GM18873 (cell line): Measurements from ENCODE around the gene RPL13A.
"Not testable (repeated sequence)": the region's sequence is repeated elsewhere in the genome, so short reads cannot be mapped to it uniquely, and the experiment has no call there.

Experiments used
- ATAC-seq: cut with Tn5 transposase; IDR thresholded peaks from one replicate; pipeline ENCODE4 v1.9.1; 2021; ENCODE audit warnings: mild to moderate bottlenecking, moderate library complexity, moderate number of reproducible peaks; ENCODE audit not compliant: unreplicated experiment, low FRiP score

The RPL13A gene

DNA sequence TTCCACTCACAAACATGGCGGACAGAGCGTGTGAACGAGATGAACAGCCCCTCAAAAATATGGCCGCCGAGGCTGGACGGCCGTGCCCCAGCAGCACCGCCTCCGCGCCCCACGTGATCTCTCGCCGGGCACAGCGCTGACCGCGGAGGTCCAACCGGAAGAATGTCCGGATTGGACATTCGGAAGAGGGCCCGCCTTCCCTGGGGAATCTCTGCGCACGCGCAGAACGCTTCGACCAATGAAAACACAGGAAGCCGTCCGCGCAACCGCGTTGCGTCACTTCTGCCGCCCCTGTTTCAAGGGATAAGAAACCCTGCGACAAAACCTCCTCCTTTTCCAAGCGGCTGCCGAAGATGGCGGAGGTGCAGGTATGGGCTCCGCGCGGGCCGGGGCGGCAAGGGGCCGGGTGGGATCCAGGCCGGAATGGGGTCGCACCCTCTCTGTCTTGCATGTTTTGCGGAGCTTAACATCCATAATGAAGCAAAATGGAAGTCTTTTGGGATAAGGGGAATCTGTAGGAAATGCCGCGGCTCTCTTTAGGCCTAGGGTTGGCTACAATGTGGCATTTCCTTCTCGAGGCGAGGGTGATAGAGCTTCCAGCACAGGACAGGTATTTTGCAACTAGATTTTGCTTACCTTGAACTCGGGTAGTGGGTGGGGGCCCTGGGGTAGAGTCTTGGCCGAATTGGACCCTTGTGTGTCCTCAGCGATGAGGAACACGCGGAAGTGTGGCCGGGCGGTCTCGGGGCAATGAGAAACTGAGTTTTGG lies at the start of gene RPL13A:
Gene RPL13A (plus strand): TSS at position 332 of the 769 bp plus-strand sequence. CDS start 22 bp downstream, at position 354.
- peak; percentile 84 for ATAC-seq

DNA sequence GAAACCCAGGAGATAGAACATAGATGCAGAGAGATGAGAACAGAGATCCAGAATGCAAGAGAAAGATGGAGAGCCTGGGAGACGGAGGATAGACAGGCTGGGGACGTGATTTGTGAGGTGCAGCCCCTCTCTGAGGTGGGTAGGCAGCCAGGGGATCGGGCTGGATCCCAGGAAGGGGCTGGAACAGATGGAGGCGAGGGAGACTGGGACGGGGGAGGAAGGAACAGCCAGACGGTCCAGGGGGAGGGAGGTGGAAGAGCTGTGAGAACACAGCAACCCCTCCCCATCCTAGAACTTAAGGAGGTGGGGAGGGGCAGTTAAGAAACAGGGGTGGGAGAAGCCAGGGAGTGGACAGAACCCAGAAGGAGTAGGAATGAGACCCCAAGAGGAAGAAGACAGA lies 49.1 kb upstream of the RPL13A start:
- no peak for ATAC-seq

- no peak for ATAC-seq
These were observed 47.6 kb upstream of the RPL13A start for GRCh38 chr19:49439836-49440235.

- no peak for ATAC-seq
These were observed 46.8 kb upstream of the RPL13A start for GRCh38 chr19:49440439-49441209.

DNA sequence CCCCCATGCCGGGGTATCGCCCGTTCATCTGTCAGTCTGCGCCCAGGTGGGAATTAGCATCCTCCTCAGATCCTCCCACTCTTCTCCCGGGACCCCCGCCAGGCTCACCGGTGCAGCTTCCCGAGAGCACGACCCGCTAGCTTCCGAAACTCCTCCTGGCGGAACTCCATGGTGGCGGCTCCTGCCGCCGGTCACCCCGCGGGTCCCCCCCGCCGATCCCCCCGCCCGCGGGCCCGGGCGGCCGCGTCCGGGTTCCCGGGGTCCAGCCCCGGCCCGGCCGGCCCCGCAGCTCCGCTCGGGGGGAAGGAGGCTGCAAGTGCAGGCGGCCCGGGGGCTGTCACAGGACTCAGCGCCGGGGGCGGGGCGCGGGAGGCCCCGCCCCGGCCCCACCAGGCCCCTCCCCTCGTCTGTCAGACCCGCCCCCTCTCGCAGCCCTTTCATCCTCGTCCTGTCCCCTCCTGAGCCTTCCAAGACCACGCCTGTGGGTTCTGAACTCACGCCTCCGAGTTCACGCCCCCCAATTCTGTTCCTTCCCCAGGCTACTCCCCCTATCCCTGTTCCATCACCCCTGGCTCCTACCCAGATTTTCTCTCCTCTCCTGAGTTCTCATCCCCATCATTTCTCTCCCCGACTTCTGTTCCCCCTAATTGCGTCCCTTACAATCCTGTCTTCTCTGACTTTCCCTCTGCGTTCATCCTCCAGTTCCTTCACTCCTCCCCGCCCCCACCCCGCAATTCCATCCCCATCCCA lies 46.0 kb upstream of the RPL13A start, which contains the start of gene SLC17A7:
Gene SLC17A7 (minus strand): TSS at position 318 of the 750 bp plus-strand sequence. CDS start 148 bp downstream, at position 170.
- ATAC-seq, result no peak

- ATAC-seq, result no peak
These were observed 45.5 kb upstream of the RPL13A start for GRCh38 chr19:49441960-49442350.

- no peak for ATAC-seq
These were observed 45.1 kb upstream of the RPL13A start for GRCh38 chr19:49442354-49442753.

DNA sequence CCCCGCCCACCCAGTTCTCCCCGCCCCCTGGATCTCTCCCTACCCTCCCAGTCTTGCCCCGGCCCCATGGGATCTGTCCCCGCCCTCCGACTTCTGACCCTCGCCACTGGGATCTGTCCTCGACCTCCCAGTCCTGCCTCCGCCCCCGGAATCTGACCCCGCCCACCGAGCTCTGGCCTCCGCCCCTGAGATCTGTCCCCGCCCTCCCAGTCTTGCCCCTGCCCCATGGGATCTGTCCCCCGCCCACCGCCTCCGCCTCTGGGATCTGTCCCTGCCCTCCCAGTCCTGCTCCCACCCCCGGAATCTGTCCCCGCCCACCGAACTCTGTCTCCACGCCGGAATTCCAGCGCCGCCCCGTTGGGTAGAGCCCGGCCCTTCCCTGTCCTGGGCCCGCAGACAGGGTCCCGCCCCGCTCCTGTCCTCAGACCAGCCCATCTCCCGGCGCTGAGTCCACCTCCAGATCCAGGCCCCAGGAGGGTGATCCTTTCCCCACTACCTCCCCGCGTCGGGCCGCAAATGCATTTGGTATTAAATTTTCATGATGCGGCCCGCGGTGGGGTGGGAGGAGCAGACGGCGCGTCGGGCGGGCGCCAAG lies 44.5 kb upstream of the RPL13A start:
- no peak for ATAC-seq

- ATAC-seq, result peak; percentile 78
These were observed 43.9 kb upstream of the RPL13A start for GRCh38 chr19:49443366-49444099.

- not testable (repeated sequence) for ATAC-seq
These were observed 43.2 kb upstream of the RPL13A start for GRCh38 chr19:49444100-49444700.

DNA sequence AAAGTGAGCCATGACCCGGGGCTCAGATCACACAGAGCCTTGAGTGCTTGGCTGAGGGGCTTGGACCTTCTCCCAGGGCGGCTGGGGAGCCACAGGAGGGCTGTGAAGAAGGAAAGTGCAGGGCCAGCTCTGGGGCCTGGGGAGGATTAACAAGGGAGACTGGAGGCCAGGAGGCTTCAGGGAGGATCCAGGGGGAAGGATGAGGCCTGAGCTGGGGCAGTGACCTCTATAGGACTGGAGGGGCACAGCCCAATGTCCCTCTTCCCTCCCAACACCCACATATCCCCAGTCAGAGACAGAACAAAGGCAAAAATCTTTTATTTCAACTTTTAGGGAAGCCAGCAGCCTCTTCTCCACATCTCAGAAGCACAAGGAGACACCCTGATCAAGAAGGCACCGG lies 41.4 kb upstream of the RPL13A start:
- no peak for ATAC-seq

DNA sequence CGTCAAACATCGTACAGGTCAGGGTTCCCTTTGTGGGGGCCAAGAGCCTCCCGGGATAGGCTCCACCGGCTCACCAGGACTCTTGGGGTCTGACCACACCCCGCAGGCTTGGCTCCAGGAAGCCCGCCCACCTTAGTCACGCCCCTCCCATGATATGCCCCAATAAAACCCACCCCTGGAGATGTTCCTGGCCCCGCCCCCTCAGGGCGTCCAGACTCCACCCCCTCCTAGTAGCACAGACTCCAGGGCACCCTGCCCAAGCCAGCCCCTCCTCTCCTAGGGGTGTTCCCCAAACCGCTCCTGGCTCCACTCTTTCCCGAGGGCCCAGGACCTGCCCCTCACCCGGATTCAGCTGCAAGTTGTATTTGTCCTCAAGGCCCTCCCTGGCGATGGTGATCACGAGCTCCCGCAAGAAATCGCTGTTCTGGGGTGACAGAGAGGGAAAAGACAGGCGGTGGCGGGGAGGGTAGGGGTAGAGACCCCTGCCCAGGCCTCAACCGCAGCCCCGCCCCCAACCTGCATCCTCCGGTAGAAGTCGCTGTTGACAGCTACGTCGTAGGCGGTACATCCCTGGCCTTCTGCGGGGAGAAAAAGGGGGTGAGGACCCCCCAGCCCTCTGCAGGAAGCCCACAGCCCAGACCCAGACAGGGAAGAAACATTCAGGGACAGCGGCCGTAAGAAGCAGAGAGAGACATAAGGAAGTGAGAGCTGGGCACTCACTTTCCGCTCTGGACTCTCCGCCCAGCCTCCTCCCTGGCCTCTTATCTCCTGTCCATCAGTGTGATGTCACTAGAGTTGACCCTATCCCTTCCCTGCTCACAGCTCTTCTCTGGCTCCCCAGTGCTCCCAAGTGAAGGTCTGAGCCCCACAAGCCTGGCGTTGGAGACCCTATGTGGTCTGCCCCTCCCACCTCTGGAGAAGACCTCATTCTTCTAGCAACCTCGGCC lies 39.6 kb upstream of the RPL13A start:
- no peak for ATAC-seq

DNA sequence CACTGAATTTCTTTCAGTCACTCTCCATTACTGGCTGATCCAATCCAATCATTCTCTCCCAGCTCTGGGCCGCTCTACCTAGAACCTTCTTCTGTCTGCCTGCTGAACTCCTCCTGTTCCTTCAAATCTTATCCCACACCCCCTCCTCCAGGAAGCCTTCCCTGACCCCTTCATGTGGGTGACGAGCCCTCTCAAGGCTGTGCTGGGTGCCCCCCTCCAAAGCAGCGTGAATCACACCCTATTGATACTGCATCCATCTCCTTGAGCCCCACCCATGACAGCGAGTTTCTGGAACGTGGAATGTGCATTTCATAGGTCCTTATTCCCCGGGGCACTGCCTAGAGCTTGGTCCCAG lies 39.0 kb upstream of the RPL13A start:
- no peak for ATAC-seq

DNA sequence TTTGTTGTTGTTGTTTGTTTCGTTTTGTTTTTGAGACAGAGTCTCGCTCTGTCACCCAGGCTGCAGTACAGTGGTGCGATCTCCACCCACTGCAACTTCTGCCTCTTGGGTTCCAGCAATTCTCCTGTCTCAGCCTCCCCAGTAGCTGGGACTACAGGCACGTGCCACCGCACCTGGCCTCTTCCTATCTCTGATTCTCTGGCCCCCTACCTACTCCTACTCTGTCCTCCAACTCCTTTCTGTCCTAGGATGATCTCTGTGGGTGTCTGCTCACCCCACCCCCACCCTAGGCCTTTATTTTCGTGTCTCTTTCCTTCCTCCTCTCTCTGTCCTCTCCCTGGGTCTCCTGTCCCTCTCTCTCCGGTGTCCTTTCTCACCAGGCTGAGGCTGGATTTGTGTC lies 37.0 kb upstream of the RPL13A start:
- no peak for ATAC-seq

- ATAC-seq, result peak; percentile 43
These were observed 35.8 kb upstream of the RPL13A start, which contains the start of gene PIH1D1 for GRCh38 chr19:49451430-49452181. Gene PIH1D1 (minus strand): TSS chr19:49451814. CDS start chr19:49451574, 240 bp downstream.

- peak; percentile 75 for ATAC-seq
These were observed 34.2 kb upstream of the RPL13A start, which contains the start of gene ALDH16A1 for GRCh38 chr19:49453013-49453756. Gene ALDH16A1 (plus strand): TSS chr19:49453225. CDS start chr19:49453332, 107 bp downstream.

DNA sequence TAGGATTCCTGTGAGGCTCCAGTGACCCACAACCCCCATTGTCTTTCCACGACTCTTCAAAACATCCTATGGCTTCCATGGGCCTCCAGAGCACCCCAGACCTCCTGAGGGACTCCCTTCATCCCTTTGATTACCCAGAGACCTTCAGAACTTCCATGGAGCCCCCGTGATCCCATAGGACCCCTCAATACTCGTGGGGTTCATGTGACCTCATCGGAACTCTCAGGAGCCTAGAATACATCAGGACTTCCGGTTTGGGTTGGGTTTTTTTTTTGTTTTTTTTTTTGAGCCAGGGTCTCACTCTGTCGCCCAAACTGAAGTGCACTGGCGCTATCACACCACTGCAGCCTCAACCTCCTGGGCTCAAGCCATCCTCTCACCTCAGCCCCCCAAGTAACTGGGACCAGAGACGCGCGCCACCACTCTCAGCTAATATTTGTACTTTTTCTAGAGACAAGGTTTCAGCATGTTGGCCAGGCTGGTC lies 33.6 kb upstream of the RPL13A start:
- no peak for ATAC-seq
